OCI-LY1 (cell line): Measurements from ENCODE around the gene A2M.

ENCODE experiments used
- CTCF ChIP-seq: fragments of 200-600 bp; sonication (generic), shearing (Covaris generic); IDR thresholded peaks from 2 replicates; pipeline ENCODE4 v1.5.1; 2017; ENCODE audit warnings: mild to moderate bottlenecking, antibody characterized with exemption, low read length, moderate library complexity, mixed read lengths
- EZH2 ChIP-seq: fragments of 200-600 bp; sonication (generic), shearing (Covaris generic); IDR thresholded peaks from 2 replicates; pipeline ENCODE4 v1.8.0; 2017; ENCODE audit warnings: borderline replicate concordance, mixed run types, mild to moderate bottlenecking, antibody characterized with exemption, low read length, moderate library complexity, mixed read lengths

DNA sequence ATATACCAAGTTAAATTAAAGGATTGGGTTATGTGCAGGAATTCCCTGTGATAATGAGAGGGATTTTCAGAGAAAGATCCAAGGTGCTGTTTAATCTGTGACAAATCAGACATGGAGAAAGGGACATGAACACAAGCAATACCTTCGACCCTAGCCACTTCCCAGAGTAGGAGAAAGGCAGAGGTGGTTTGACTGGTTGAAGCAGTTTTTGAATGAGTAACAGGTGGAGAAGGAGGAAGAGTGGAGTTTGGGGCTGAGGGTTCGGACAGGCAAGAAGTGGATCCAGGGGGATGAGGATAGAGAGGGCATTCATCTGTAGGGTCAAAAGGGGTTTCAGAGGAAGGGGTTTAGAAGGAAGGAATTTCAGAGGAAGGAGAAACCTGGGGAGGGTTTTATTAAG is 27.4 kb upstream of the A2M start:
- TF ChIP-seq CTCF: no peak
- no peak for TF ChIP-seq EZH2
